GM21390 (cell line): Measurements from ENCODE around the gene MYRIP.
"Not testable (repeated sequence)": the region's sequence is repeated elsewhere in the genome, so short reads cannot be mapped to it uniquely, and the experiment has no call there.

ENCODE experiments used
- ATAC-seq: cut with Tn5 transposase; IDR thresholded peaks from one replicate; pipeline ENCODE4 v1.9.1; 2021; ENCODE audit not compliant: unreplicated experiment

Gene MYRIP

DNA sequence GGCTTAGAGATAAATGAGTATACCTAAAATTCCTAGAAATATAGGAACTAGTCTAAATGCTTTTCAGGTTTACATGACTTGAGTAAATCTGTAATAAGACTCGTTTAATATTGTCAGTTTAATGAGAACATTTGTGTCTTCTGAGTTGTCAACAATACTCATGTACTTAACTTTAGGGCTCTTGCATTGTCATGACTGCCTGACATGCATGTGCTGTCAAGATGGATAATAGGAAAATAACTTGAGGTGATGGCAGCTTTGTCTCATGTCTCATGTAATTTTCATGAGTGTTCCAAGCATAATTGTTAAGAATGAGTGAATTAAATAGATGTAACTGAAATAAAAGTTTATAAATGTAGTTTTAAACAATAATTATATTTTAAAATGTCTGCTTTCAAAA, 455.0 kb downstream of the MYRIP start:
- no peak for ATAC-seq

DNA sequence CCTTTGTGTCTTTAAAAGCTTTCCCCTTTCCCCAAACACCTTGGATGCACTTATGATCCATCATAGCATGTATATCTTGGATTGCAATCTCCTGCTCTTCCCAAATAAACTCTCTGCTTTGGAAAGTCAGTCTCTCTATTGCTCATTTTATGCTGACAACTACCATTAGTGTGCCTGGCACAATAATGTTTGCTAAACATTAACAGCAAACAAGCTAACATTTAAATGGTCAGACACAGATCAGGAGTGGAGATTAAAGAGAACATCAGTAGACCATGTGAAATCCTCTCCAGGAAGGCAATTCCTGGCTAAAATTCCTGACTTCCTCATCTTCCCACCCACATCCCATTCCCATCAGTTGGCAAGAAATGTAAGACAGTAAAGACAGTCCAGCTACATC, 455.8 kb downstream of the MYRIP start:
- ATAC-seq = no peak

DNA sequence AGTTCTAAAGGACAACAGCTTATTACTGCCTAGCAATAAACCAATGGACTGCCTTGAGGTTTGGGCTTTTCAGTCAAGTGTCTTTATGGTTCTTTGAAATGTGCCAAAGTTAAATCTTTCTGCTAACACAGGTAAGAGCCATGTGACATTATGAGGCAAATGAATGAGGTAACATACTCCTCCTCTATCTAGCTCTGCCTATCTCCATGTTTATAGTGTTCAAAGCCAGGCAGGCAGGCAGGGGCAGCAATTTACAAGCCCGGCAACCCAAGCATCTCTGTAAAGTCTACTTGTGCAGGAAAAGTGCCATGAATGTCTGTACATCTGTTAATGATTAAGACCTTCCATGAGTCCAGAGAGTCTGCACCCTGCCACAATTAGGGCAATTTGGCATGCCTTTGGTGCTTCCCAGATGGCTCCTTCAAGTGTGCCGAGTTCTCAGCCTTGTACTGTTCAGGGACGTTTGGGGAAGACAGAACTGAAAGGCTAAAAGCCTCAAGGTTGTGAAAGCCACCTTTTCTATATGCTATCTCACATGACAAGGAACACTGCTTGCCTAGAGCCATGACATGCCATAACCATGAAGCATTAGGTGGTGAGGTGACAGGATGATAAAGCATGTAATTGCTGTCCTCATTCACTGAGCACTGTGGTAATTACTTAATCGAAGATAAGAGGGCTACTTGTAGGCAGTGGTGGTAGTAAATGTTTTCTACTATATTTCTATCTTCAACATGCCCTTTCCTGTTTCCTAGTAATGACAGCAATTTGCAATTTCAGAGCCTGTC, 458.7 kb downstream of the MYRIP start:
- ATAC-seq = no peak

DNA sequence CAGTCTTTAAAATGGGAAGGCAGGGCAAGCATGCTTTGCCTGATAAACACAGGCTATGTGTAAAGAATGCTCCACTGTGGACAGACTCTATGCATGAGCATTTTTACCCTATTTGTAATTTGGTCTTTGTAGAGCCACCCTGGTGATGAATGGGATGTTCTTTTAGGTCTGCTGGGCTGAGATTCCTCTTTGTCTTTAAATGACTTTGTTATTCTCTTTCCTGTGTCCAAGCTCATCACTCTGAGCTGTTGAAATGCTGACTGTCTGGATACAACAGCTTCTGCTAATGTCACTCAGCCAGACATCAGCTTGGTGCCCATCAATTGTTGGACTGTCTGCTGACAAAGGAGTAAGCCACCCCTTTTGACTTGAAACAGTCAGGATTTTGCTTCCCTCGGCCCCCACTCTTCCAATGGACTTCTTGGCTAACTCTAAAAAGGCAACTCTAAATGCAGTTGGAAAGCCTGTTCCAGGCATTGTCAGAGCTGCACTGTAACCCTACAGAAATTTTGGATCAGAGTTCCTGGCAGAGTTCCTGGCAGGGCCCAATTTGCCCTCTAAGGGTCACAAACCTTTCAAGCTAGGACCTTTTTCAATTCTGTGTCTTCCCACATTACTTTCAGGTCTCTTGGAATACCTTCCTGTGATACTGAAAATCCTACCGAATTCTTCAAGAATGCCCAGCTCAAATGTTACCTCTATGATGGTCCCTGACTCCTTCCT, 459.6 kb downstream of the MYRIP start:
- no peak for ATAC-seq

DNA sequence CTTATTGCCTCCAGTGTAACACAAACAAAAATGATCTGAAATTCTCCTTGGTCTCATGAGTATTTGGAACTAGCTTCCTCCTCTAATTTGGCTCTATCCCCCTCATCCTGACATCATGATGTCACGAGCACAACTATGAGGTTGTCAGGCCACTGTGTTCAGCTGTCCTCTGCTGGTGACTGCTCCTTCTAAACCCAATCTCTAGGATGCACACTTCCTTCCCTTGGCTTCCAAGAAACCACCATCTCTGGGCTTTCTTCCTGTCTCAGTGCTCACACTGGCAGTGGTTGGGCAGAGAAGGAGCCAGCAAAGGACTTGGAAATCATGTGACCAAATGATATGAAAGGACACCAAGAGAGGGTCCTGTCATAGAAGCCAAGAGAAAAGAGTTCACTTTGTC, 469.4 kb downstream of the MYRIP start:
- no peak for ATAC-seq

DNA sequence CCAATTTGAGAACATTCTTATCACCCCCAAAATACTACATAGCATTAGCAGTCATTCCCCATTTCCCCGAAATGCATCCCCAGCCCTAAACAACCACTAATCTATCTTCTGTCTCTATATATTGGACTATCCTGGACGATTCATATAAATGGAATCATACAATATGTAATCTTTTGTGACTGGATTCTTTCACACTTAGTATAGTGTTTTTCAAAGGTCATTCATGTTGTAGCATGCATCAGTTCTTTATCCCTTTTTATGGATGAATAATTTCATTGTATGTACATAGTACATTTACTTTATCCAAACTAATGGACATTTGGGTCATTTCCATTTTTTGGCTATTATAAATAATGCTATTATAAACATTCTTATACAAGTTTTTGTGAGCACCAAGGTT, 472.6 kb downstream of the MYRIP start:
- ATAC-seq = no peak

DNA sequence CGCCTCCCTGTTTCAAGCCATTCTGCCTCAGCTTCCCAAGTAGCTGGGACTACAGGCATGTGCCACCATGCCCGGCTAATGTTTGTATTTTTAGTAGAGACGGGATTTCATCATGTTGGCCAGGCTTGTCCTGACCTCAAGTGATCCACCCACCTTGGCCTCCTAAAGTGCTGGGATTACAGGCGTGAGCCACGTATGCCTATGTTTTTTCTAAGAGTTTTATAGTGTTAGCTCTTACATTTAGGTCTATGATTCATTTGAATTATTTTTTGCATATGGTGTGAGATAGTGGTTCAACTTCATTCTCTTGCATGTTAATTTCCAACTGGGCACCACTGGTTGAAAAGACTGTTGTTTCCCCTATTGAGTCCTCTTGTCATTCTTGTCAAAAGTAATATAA, 473.6 kb downstream of the MYRIP start:
- ATAC-seq = not testable (repeated sequence)

DNA sequence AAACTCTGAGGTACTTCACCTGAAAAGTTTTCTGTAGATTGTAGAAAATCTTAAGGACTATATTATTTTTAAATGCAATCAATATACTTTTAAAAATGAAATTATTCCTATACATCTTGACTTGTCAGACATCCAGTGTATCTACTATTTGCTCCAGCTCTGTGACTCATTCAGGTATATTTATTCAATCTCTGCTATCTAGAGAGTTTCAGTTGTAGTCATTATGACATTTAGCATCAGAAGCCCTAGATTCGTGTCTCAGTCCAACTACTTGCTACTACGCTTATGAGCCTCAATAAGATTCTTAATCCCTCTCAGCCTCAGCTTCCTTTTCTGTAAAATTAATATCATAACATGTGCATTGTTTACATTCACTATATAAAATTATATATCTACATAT, 477.8 kb downstream of the MYRIP start:
- no peak for ATAC-seq

DNA sequence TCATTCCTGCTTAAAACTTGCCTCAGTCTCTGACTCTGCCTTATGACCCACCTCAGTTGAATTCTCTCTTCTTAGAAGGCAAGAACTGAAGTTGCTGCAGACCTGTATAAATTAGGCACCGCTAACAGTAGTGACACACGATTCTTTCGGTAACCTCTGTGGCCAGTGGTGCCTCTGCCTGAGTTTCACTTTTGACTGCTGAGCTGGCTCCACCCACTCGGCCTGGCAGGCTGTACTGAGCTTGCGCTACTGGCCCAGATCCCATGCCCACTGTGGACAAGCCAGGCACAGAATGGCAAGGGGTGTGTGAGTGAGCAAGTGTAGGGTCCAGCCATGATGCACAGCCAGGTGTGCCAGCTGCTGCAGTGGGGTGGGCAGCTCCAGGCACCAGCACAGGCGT, 481.0 kb downstream of the MYRIP start:
- no peak for ATAC-seq

DNA sequence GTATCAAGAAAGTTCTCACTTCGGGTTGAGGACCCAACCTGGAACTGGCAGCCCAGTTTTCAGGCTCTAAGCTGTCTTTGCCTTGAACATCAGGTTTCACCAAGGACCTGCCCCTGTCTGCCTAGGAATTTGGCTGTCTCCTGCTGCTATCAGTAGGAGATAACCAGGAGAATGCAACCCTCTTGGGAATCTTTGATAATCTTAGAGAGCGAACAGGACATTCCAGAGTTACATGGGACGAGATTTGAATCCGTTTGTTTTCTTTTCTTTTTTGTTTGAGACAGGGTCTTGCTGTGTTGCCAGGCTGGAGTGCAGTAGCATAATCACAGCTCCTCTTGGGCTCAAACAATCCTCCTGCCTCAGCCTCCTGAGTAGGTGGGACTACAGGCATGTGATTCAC, 482.1 kb downstream of the MYRIP start:
- ATAC-seq = no peak

DNA sequence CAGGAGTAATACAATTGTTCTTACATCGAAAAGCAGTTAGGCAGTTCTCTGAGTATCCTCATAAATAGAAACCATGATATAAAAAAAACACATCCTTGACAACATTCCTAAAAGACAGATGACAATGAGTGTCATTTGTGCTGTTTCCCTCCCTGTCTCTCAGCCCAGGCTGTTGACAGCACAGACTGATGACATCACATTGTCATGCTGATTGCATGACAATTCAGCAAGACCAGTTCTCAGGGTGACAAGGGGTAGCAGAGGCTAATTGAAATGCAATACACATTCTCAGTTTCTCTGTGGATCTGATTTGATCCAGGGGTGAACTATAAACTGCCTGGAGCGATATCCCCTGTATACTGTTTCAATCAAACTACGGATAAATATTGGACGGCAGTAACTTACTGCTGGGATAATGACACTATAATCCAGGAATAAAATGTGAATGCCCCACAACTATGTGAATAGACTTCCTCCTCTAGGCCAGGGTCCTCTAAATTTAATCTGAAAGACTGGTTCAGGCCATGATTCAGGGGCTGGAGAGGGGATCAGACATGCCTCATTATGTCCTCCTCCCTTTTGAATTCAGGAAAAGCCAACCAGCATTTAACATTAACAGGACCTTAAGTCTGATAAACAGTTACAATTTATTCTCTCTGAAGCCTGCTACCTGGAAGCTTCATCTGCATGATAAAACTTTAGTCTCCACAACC, 483.4 kb downstream of the MYRIP start:
- no peak for ATAC-seq

DNA sequence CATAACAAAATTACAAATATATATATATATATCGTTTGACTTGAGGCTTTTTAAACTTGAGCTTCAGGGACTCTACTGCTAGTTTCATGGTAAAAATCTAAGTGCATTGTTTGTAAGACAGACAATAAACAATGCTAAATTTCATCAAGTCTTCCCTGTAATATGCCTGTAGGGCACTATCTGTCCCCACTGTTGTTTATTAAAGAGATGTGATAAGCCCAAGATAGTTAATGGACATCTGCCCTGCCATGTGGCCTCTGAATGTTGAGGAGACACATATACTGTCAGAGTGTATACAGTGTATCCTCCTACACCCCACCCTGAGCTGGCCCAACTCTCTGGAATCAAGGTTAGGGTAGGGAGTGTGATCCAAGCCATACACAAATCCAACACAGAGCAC, 485.0 kb downstream of the MYRIP start:
- ATAC-seq = no peak

DNA sequence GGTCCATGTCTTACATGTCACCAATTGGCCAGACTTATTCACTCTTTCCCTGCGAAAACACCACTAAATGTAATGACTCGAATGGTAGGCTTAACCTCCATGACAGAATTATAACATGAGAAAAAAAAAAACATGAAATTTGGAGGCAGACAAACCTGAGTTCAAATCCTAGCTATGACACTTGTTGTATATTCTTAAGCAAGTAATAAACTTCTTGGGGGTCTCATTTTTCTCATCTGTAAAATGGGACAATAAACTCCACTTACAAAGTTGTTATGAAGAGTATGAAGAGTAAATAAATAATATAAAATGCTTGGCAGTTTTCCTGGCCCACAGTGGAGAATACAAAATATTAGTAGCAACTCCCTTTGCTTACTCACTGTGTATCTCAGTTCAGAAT, 488.7 kb downstream of the MYRIP start:
- ATAC-seq = no peak

DNA sequence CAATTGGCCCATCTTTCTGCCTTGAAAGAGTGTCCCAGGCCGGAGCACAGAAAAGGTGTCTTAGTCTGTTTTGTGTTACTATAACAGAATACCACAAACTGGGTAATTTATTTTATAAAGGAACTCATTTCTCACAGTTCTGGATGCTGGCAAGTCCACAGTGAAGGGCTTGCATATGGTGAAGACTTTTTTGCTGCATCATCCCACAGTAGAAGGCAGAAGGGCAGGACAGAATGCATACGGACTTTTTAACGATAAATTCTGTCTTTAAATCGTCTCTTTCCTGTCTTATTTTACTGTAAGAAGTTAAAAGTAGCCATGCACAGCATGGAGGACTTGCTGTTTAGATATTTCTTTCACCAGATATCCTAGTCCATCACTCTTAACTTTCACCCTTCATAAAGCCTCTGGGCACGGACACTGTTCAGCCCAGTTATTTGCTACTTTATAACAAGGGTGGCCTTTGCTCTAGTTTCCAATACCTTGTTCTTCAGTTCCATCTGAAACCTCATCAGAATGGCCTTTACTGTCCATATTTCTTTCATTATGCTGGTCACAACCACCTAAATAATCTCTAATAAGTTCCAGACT, 489.8 kb downstream of the MYRIP start:
- ATAC-seq = no peak

DNA sequence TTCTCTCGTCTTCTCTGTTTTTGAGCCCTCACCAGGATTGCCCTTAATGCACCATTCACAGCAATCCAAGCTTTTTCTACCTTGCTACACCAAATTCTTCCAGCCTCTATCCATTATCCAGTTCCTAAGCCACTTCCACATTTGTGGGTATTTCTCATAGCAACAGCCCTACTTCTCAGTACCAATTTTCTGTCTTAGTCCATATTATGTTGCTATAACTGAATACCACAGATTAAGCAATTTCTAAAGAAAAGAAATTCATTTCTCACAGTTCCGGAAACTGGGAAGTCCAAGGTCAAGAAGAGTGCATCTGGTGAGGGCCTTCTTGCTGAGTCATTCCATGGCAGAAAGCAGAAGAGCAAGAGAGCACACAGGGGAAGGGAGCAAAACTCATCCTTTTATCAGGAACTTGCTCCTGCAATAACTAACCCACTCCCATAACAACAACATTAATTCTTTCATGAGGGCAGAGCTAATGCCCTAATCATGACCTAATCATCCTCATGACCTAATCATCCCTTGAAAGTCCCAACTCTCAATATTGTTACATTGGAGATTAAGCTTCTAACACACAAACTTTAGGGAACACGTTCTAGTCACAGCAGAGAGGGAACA, 490.4 kb downstream of the MYRIP start:
- no peak for ATAC-seq

DNA sequence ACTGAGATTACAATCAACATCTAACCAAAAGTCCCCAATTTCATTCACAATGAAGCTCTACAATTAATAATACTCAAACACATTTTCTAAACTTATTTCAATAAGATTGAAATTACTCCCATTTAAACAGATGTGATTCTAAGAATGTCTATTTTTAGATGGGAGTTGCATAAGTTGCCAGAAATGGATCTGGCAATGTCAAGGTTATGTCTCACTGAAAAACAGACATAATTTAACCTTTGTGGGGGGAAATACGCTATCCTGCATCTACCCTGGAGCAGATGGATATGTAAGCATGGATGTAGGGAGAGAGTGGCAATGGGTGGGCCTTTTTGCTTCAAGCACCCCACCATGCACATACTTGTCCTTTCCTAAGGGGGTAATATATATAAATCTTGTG, 493.4 kb downstream of the MYRIP start:
- ATAC-seq = no peak

DNA sequence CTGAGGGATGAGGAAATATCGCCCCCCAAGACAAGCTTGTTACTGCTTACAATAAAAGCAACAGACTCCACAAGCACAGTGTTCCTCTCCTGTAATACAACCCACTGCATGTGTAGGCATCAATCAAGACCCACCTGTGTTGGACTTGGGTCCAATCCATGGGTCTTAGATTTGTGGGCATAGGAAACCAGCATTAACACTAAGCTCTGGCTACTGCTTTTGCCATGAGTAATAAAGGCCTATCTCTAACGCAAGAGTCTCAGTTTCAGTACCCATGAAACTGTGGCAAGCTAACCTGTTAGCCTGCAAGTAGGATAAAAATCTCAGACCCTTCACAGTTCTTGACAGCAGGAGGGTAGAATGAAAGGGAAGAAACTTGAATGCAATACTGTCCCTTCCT, 494.9 kb downstream of the MYRIP start:
- ATAC-seq = no peak

DNA sequence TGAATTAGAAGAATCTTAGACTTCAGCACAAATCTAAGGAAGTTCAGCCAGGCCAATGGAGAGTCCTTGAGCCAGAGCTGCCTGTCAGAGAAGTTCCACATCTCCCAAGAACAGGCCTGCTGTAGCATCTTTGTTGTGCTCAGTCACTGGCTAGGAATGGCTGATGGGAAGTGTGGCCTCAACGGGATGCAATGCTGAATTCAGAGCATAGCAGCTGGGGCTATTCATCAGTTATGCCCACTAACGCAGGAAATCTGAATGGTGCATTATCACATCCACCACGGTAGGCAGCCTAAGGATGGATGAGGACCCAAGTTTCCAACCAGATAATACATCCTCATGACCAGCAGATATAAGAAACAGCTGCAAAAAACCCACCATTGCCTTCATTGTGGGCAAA, 496.9 kb downstream of the MYRIP start:
- ATAC-seq = no peak

DNA sequence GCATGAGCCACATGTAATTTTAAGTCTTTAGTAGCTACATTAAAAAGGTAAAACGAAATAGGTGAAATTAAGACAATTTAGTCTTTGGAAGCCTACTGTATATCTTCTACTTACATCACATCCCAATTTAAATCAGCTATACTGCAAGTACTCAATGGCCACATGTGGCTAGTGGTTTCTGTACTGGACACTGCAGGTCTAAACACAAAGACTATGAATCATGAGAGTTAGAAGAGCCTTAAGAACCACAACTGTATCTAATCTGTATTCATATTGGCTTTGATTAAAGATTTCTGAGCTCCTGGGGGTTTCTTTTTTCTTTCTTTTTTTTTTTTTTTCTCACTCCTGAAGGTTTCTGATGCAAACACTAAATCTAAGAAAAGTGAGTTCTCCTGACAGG, 497.8 kb downstream of the MYRIP start:
- no peak for ATAC-seq

DNA sequence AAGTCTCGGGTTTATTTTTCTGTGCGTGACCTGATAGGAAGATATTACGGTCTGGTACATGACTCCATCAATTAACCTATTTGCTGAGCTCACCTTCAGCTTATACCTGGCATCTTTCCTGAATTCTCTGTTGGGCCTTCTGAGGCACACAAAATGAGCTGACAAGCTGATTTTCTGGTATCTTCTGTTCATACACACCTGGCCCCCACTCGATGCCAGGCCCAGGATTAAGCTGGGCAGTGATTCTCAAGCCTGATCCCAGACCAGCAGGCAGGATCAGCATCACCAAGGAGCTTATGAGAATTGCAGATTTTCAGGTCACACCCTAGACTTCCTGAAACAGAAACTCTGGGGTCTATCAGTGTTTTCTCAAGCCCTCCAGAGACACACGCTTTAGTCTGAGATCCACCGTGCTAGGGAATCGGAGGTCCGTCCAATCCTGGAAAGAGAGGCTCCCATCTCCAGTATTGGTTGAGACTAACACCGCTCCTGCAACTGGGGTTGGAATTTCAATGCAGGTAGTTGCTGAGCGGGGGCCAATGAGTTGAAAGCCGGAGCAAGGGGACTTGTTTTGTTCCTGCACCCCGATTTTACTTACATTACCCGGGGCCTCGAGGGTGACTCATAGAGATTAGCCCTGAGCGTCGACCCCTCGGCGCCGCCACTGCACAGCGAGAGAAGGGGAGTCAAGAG, 499.5 kb downstream of the MYRIP start:
- ATAC-seq = no peak
